HG03354 (cell line): ENCODE results near the gene GHRH.
A peak's percentile ranks its signal among the peaks of the same experiment; 100 is the strongest.

Experiments
- ATAC-seq: cut with Tn5 transposase; IDR thresholded peaks from one replicate; pipeline ENCODE4 v1.9.1; 2021; ENCODE audit warnings: mild to moderate bottlenecking; ENCODE audit not compliant: unreplicated experiment, poor library complexity, severe bottlenecking

Gene GHRH

GRCh38 chr20:37261714-37262113, at the start of gene GHRH:
Gene GHRH, minus strand, starts transcription at chr20:37261814. Its CDS starts 4,925 bp downstream, at chr20:37256889.
- no peak for ATAC-seq

GRCh38 chr20:37310951-37311350, 49.3 kb upstream of the GHRH start:
- no peak for ATAC-seq

- ATAC-seq: no peak
These were observed 48.4 kb upstream of the GHRH start for GRCh38 chr20:37309936-37310590.

- no peak for ATAC-seq
These were observed 47.7 kb upstream of the GHRH start for GRCh38 chr20:37309290-37309689.

- ATAC-seq: peak; percentile 96
These were observed 46.8 kb upstream of the GHRH start for GRCh38 chr20:37308086-37309050.

- no peak for ATAC-seq
These were observed 44.2 kb upstream of the GHRH start for GRCh38 chr20:37305839-37306238.

GRCh38 chr20:37305079-37305478, 43.5 kb upstream of the GHRH start:
- ATAC-seq: no peak

GRCh38 chr20:37303637-37304036, 42.0 kb upstream of the GHRH start:
- ATAC-seq: no peak

- no peak for ATAC-seq
These were observed 41.4 kb upstream of the GHRH start for GRCh38 chr20:37302981-37303380.

- ATAC-seq: no peak
These were observed 39.9 kb upstream of the GHRH start for GRCh38 chr20:37301558-37301957.

- no peak for ATAC-seq
These were observed 39.5 kb upstream of the GHRH start for GRCh38 chr20:37301120-37301519.

- ATAC-seq: no peak
These were observed 38.3 kb upstream of the GHRH start for GRCh38 chr20:37299718-37300528.

- ATAC-seq: no peak
These were observed 36.8 kb upstream of the GHRH start for GRCh38 chr20:37298190-37298939.

GRCh38 chr20:37297066-37297736, 35.6 kb upstream of the GHRH start:
- ATAC-seq: no peak

- ATAC-seq: no peak
These were observed 34.8 kb upstream of the GHRH start for GRCh38 chr20:37296371-37296770.

- no peak for ATAC-seq
These were observed 34.0 kb upstream of the GHRH start for GRCh38 chr20:37295595-37295994.

GRCh38 chr20:37295001-37295400, 33.4 kb upstream of the GHRH start:
- no peak for ATAC-seq

- no peak for ATAC-seq
These were observed 32.8 kb upstream of the GHRH start for GRCh38 chr20:37294262-37294981.
